22Rv1 (cell line): ENCODE data around the gene PRADC1.

Source experiments
- CTCF ChIP-seq: fragments of 450-650 bp; IDR thresholded peaks from 2 replicates; pipeline ENCODE4 v1.5.1; 2017; ENCODE audit warnings: mild to moderate bottlenecking
- ZFX ChIP-seq: fragments of 450-650 bp; IDR thresholded peaks from 2 replicates; pipeline ENCODE4 v1.6.1; 2017; ENCODE audit warnings: antibody characterized with exemption, borderline replicate concordance

- no peak for TF ChIP-seq CTCF
- no peak for TF ChIP-seq ZFX
Observed at GRCh38 chr2:73208258-73208657, 24.8 kb downstream of the PRADC1 start.
